Mesendoderm (in vitro differentiated cells): ENCODE results near the gene TLR3.
"Not testable (repeated sequence)": the region's sequence is repeated elsewhere in the genome, so short reads cannot be mapped to it uniquely, and the experiment has no call there.

ENCODE experiments used
- DNase-seq: peaks from one replicate; pipeline ENCODE4 v3.0.0; 2013
- H2AK5ac ChIP-seq: 2 replicates; pipeline ENCODE4 v1.6.1; 2013; ENCODE audit warnings: low read length, inconsistent platforms
- H2BK120ac ChIP-seq: 2 replicates; pipeline ENCODE4 v1.6.1; 2013; ENCODE audit warnings: low read depth, mild to moderate bottlenecking, low read length, moderate library complexity, mixed read lengths
- H2BK15ac ChIP-seq: replicated peaks from 2 replicates; pipeline ENCODE4 v1.6.1; 2013; ENCODE audit warnings: low read depth, mild to moderate bottlenecking, moderate library complexity
- H2BK5ac ChIP-seq: 2 replicates; pipeline ENCODE4 v1.6.1; 2013; ENCODE audit warnings: low read length, inconsistent platforms
- H3K18ac ChIP-seq: 2 replicates; pipeline ENCODE4 v1.6.1; 2013; ENCODE audit warnings: mild to moderate bottlenecking, low read length, mixed read lengths
- H3K23ac ChIP-seq: one replicate; pipeline ENCODE4 v1.6.1; 2013; ENCODE audit warnings: low read length
- H3K27ac ChIP-seq: 2 replicates; pipeline ENCODE4 v1.5.1; 2013; ENCODE audit warnings: low read depth, mild to moderate bottlenecking, inconsistent platforms, low read length, moderate library complexity
- H3K27me3 ChIP-seq: 2 replicates; pipeline ENCODE4 v1.6.1; 2013; ENCODE audit warnings: low read length, control low read depth, mild to moderate bottlenecking, inconsistent platforms; ENCODE audit not compliant: insufficient read depth, poor library complexity
- H3K36me3 ChIP-seq: 2 replicates; pipeline ENCODE4 v1.6.1; 2013; ENCODE audit warnings: low read length, inconsistent platforms; ENCODE audit not compliant: control insufficient read depth, insufficient read depth
- H3K4ac ChIP-seq: one replicate; pipeline ENCODE4 v1.6.1; 2013; ENCODE audit warnings: low read depth, mild to moderate bottlenecking, low read length, moderate library complexity
- H3K4me1 ChIP-seq: 2 replicates; pipeline ENCODE4 v1.6.1; 2013; ENCODE audit warnings: low read depth, low read length, inconsistent platforms; ENCODE audit not compliant: control insufficient read depth
- H3K4me2 ChIP-seq: 2 replicates; pipeline ENCODE4 v1.6.1; 2013; ENCODE audit warnings: low read length
- H3K4me3 ChIP-seq: 2 replicates; pipeline ENCODE4 v1.5.1; 2013; ENCODE audit warnings: mild to moderate bottlenecking, low read length
- H3K56ac ChIP-seq: one replicate; pipeline ENCODE4 v1.6.1; 2013; ENCODE audit warnings: low read length
- H3K79me1 ChIP-seq: 2 replicates; pipeline ENCODE4 v1.6.1; 2013; ENCODE audit warnings: low read length, inconsistent platforms
- H3K79me2 ChIP-seq: 2 replicates; pipeline ENCODE4 v1.6.1; 2013; ENCODE audit warnings: mild to moderate bottlenecking, low read length; ENCODE audit not compliant: control insufficient read depth, insufficient read depth
- H3K9ac ChIP-seq: 2 replicates; pipeline ENCODE4 v1.6.1; 2013; ENCODE audit warnings: low read length, inconsistent platforms
- H4K5ac ChIP-seq: one replicate; pipeline ENCODE4 v1.6.1; 2013; ENCODE audit warnings: low read length
- H4K8ac ChIP-seq: one replicate; pipeline ENCODE4 v1.6.1; 2013; ENCODE audit warnings: low read depth, mild to moderate bottlenecking, control low read depth, low read length, moderate library complexity
- WGBS: extraction: QIAGEN DNeasy Blood & Tissue Kit; methylation state at CpG from one replicate; pipeline ENCODE4 v1.1.7; 2013; ENCODE audit warnings: low lambda C conversion rate, missing lambda C conversion rate; ENCODE audit not compliant: insufficient coverage; ENCODE audit errors: extremely low coverage; 5-methylcytosine and 5-hydroxymethylcytosine counted together

TLR3 gene

DNA sequence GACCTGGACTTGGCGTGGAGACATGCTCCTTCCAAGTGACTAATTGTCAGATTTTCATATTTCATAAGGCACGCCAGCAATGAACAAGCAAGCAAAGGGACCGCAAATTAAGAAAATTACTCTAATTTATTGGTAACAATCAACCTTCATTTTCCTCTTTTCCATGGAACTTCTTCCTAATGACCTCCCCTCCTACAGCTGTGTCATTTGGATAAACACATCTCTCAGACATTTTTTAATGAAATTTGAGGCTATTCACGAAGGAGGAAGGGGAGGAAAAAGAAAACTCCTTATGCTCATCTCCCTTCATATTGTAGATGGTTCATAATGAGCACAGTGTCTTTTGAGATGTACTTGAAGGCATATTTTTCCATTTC lies 38.6 kb upstream of the TLR3 start:
- no peak overlapping the region for H2BK15ac ChIP-seq
- no peaks in the 10 kb centered on the region for H3K79me1 ChIP-seq
- no peaks in the 10 kb centered on the region for H3K27me3 ChIP-seq
- no peaks in the 10 kb centered on the region for H3K36me3 ChIP-seq
- H4K8ac ChIP-seq: no peak overlapping the region
- H3K4me3 ChIP-seq: no peak overlapping the region
- no peak overlapping the region for H3K23ac ChIP-seq
- H3K27ac ChIP-seq: no peak overlapping the region
- H3K4me2 ChIP-seq: no peak overlapping the region
- H2BK5ac ChIP-seq: no peak overlapping the region
- H3K79me2 ChIP-seq: no peaks in the 10 kb centered on the region
- no peak overlapping the region for H3K18ac ChIP-seq
- no peak overlapping the region for H3K4ac ChIP-seq
- DNase-seq: no peak
- H2BK120ac ChIP-seq: no peak overlapping the region
- peaks cover 13% of the 10 kb centered on the region for H3K4me1 ChIP-seq
- H3K56ac ChIP-seq: no peak overlapping the region
- no peak overlapping the region for H2AK5ac ChIP-seq
- WGBS: no CpG with 5 or more reads among the region's 4 CpGs
- no peak overlapping the region for H3K9ac ChIP-seq
- no peak overlapping the region for H4K5ac ChIP-seq

- Histone ChIP-seq H2AK5ac (no peak overlapping the region), H2BK15ac (no peak overlapping the region), H3K4me1 (peaks cover 13% of the 10 kb centered on the region), H3K4me2 (no peak overlapping the region), H3K4ac (no peak overlapping the region), H3K79me1 (no peaks in the 10 kb centered on the region), H3K36me3 (no peaks in the 10 kb centered on the region), H2BK120ac (no peak overlapping the region), H3K56ac (no peak overlapping the region), H3K9ac (no peak overlapping the region), H3K27me3 (no peaks in the 10 kb centered on the region), H2BK5ac (no peak overlapping the region), H3K27ac (no peak overlapping the region), H3K4me3 (no peak overlapping the region), H3K23ac (no peak overlapping the region), H3K18ac (no peak overlapping the region), H3K79me2 (no peaks in the 10 kb centered on the region), H4K5ac (no peak overlapping the region), H4K8ac (no peak overlapping the region)
- DNase-seq: no peak
- WGBS: no CpG with 5 or more reads among the region's 3 CpGs
Observed at GRCh38 chr4:186030795-186031194, 38.2 kb upstream of the TLR3 start.

- peak overlapping the region; percentile 51 for H2BK5ac ChIP-seq
- H4K8ac ChIP-seq: no peak overlapping the region
- no peak overlapping the region for H3K18ac ChIP-seq
- no peaks in the 10 kb centered on the region for H3K36me3 ChIP-seq
- H2AK5ac ChIP-seq: no peak overlapping the region
- no peak overlapping the region for H2BK15ac ChIP-seq
- no peak overlapping the region for H3K4ac ChIP-seq
- WGBS: no CpG with 5 or more reads among the region's 1 CpG
- no peaks in the 10 kb centered on the region for H3K79me2 ChIP-seq
- no peaks in the 10 kb centered on the region for H3K79me1 ChIP-seq
- no peak overlapping the region for H3K56ac ChIP-seq
- H2BK120ac ChIP-seq: no peak overlapping the region
- H3K4me2 ChIP-seq: no peak overlapping the region
- H3K23ac ChIP-seq: no peak overlapping the region
- no peak overlapping the region for H3K4me3 ChIP-seq
- H3K9ac ChIP-seq: no peak overlapping the region
- peaks cover 13% of the 10 kb centered on the region for H3K4me1 ChIP-seq
- no peak overlapping the region for H4K5ac ChIP-seq
- peak overlapping the region; percentile 24 for H3K27ac ChIP-seq
- H3K27me3 ChIP-seq: no peaks in the 10 kb centered on the region
- DNase-seq: peak; percentile 84
Observed at GRCh38 chr4:186032259-186032658, 36.7 kb upstream of the TLR3 start.

DNA sequence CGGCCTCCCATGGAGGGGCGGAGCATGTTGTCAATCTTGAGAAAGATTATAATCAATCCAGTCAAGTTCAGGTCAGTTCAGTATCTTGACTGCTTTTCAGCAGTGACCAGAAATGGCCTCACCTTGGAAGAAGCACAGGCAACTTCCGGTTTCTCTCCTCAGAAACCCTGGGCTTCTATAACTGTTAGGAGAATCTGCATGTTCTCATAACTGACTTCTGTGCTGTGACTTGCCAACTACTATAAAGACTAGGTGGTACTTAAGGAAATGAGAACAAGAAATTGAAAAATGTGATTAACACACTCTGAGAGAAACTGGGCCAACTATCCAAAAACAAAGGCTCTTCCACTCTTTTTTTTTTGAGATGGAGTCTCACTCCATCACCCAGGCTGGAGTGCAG lies 35.9 kb upstream of the TLR3 start:
- H2BK5ac ChIP-seq: no peak overlapping the region
- DNase-seq: no peak
- no peak overlapping the region for H3K4me2 ChIP-seq
- no peak overlapping the region for H3K23ac ChIP-seq
- H3K4ac ChIP-seq: no peak overlapping the region
- no peak overlapping the region for H4K8ac ChIP-seq
- WGBS: no CpG with 5 or more reads among the region's 3 CpGs
- no peaks in the 10 kb centered on the region for H3K79me1 ChIP-seq
- no peaks in the 10 kb centered on the region for H3K27me3 ChIP-seq
- H3K4me1 ChIP-seq: peaks cover 13% of the 10 kb centered on the region
- no peak overlapping the region for H2AK5ac ChIP-seq
- no peak overlapping the region for H4K5ac ChIP-seq
- no peak overlapping the region for H3K56ac ChIP-seq
- no peak overlapping the region for H3K4me3 ChIP-seq
- no peak overlapping the region for H2BK15ac ChIP-seq
- H2BK120ac ChIP-seq: no peak overlapping the region
- no peak overlapping the region for H3K9ac ChIP-seq
- no peaks in the 10 kb centered on the region for H3K36me3 ChIP-seq
- H3K27ac ChIP-seq: no peak overlapping the region
- no peak overlapping the region for H3K18ac ChIP-seq
- H3K79me2 ChIP-seq: no peaks in the 10 kb centered on the region

DNA sequence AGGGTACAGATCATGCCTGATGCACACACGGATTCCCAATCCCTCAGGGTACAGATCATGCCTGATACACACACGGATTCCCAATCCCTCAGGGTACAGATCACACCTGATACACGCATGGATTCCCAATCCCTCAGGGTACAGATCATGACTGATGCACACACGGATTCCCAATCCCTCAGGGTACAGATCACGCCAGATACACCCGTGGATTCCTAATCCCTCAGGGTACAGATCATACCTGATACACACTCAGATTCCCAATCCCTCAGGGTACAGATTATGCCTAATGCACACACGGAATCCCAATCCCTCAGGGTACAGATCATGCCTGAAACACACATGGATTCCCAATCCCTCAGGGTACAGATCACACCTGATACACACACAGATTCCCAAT lies 34.3 kb upstream of the TLR3 start:
- WGBS: no CpG with 5 or more reads among the region's 7 CpGs
- H4K8ac ChIP-seq, H2BK120ac ChIP-seq, DNase-seq, H3K4ac ChIP-seq, H2BK15ac ChIP-seq, H3K18ac ChIP-seq, H3K36me3 ChIP-seq, H3K27me3 ChIP-seq, H2BK5ac ChIP-seq, H3K9ac ChIP-seq, H3K79me2 ChIP-seq, H3K27ac ChIP-seq, H3K23ac ChIP-seq, H3K79me1 ChIP-seq, H4K5ac ChIP-seq, H2AK5ac ChIP-seq, H3K4me2 ChIP-seq, H3K4me3 ChIP-seq, H3K56ac ChIP-seq: not testable (repeated sequence)
- peaks cover 13% of the 10 kb centered on the region for H3K4me1 ChIP-seq

DNA sequence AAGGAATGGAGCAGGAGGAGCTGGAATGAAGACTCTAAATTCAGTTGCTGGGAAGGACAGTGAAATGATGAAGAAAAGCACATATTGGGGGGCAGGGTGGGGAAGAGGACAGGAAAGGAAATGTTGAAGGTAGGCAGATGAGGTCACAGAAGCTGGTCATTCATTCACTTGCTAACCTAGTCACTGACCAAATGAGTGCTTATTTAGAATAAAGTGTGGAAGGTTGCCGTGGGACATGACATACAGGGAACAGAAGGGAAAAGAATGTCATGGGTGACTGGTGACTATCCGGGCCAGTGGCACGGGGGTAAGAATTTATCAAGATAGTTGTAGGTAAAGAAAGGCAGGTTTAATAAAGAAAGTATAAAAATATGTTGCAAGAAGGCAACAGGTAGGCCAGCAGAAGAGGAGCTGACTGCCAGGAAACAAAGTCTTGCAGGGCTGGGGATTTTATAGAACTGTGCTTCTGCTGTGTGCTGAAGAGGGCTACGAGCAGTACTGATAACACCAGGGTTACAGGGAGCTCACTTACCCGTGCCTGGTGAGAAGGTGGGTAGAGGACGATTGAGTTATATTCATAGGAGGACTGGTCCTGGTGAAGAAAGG lies 31.9 kb upstream of the TLR3 start:
- DNase-seq: no peak
- Histone ChIP-seq H2BK15ac (no peak overlapping the region), H3K4me2 (no peak overlapping the region), H3K4ac (no peak overlapping the region), H3K9ac (no peak overlapping the region), H3K27me3 (no peaks in the 10 kb centered on the region), H3K23ac (no peak overlapping the region), H3K56ac (no peak overlapping the region), H4K5ac (no peak overlapping the region), H3K79me2 (no peaks in the 10 kb centered on the region), H4K8ac (no peak overlapping the region), H3K36me3 (no peaks in the 10 kb centered on the region), H3K4me3 (no peak overlapping the region), H3K27ac (no peak overlapping the region), H2BK5ac (no peak overlapping the region), H3K18ac (no peak overlapping the region), H3K4me1 (peaks cover 3% of the 10 kb centered on the region), H3K79me1 (no peaks in the 10 kb centered on the region), H2BK120ac (no peak overlapping the region), H2AK5ac (no peak overlapping the region)
- no CpG with 5 or more reads among the region's 6 CpGs for WGBS
